ENCODE results near the gene KIF16B.

The KIF16B gene

DNA sequence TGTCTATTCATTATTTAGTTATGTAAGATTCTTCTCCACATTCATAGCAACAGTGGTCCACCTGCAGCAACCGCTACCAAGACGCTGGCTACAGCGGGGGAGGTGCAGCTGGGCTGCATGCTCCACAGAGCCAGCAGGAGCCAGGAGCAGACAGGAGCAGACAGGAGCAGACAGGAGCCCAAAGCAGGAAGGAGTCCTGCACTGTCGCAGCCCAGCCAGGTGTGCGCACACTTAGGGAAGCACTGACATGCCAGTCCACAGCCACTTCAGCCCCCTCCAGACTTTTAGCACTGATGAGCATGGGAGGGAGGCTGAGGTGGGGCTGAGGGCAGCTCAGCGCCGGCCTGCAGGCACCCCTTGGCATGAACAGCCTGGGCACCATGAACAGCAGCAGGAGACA, 19.6 kb downstream of the KIF16B start:
- Histone ChIP-seq H3K27ac (ENCODE audit: extremely low read depth, low read depth, low read length) (no peak overlapping the region), H3K4me3 (ENCODE audit: low read depth, low read length) (no peak overlapping the region), H3K36me3 (ENCODE audit: control insufficient read depth in 2 of 2, insufficient read depth in 1 of 2, low read length in 2 of 2) (no peaks in the 10 kb centered on the region), H3K4me1 (ENCODE audit: control insufficient read depth, insufficient read depth, low read length) (peaks cover 3% of the 10 kb centered on the region; the same call in 1 of the 2 replicates), H3K9me3 (ENCODE audit: control insufficient read depth, insufficient read depth, low read depth, low read length) (no peaks in the 10 kb centered on the region)
- CTCF ChIA-PET: interaction anchor here (0.8 to 1.2 kb wide), 2 partner anchors 78 to 268 kb away, joined by 3 read pairs; no protein-coding TSS in a partner anchor
- POLR2A ChIA-PET: no interaction called here
- TF ChIP-seq ZNF48 (tag by site-specific recombination; IDR thresholded peaks at IDR 0.05) (no peak), ZFP3 (tag by site-specific recombination; IDR thresholded peaks at IDR 0.05; ENCODE audit: low read depth) (no peak)
- TF ChIP-seq, protein P1, sequence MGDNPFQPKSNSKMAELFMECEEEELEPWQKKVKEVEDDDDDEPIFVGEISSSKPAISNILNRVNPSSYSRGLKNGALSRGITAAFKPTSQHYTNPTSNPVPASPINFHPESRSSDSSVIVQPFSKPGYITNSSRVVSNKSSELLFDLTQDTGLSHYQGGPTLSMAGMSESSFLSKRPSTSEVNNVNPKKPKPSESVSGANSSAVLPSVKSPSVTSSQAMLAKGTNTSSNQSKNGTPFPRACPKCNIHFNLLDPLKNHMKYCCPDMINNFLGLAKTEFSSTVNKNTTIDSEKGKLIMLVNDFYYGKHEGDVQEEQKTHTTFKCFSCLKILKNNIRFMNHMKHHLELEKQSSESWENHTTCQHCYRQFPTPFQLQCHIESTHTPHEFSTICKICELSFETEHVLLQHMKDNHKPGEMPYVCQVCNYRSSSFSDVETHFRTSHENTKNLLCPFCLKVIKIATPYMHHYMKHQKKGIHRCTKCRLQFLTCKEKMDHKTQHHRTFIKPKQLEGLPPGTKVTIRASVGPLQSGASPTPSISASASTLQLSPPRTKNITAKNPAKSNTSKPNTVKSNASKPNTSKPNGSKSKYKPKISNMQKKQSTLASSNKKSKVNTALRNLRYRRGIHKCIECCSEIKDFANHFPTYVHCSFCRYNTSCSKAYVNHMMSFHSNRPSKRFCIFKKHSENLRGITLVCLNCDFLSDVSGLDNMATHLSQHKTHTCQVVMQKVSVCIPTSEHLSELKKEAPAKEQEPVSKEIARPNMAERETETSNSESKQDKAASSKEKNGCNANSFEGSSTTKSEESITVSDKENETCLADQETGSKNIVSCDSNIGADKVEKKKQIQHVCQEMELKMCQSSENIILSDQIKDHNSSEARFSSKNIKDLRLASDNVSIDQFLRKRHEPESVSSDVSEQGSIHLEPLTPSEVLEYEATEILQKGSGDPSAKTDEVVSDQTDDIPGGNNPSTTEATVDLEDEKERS (tag by site-specific recombination; IDR thresholded peaks at IDR 0.05): no peak

- TF ChIP-seq ZNF701 (tag by site-specific recombination; IDR thresholded peaks at IDR 0.05): no peak
- no peak for TF ChIP-seq ZBTB48 (tag by site-specific recombination; IDR thresholded peaks at IDR 0.05)
- no peak for TF ChIP-seq ZNF24 (tag by site-specific recombination; IDR thresholded peaks at IDR 0.05)
- TF ChIP-seq CTCF (tag by site-specific recombination; IDR thresholded peaks at IDR 0.05): no peak
- no peak for TF ChIP-seq OSR2 (tag by site-specific recombination; IDR thresholded peaks at IDR 0.05)
- no peak for TF ChIP-seq KLF8 (tag by site-specific recombination; IDR thresholded peaks at IDR 0.05)
- TF ChIP-seq ZNF138 (tag by site-specific recombination; IDR thresholded peaks at IDR 0.05; ENCODE audit: borderline replicate concordance): no peak
- peaks cover 3% of the 10 kb centered on the region; the same call in 1 of the 2 replicates for H3K4me1 ChIP-seq (ENCODE audit: control insufficient read depth, insufficient read depth, low read length)
- H3K36me3 ChIP-seq (ENCODE audit: control insufficient read depth in 2 of 2, insufficient read depth in 1 of 2, low read length in 2 of 2): no peaks in the 10 kb centered on the region
- no peaks in the 10 kb centered on the region for H3K9me3 ChIP-seq (ENCODE audit: control insufficient read depth, insufficient read depth, low read depth, low read length)
- H3K27ac ChIP-seq (ENCODE audit: extremely low read depth, low read depth, low read length): no peak overlapping the region
- POLR2A ChIA-PET: no interaction called here
- no peak overlapping the region for H3K4me3 ChIP-seq (ENCODE audit: low read depth, low read length)
- CTCF ChIA-PET: interaction anchor here (0.8 kb wide), 1 partner anchor 268 kb away, joined by 3 read pairs; no protein-coding TSS in a partner anchor
Measured at GRCh38 chr20:16553101-16553500, 20.1 kb downstream of the KIF16B start.

- no peak overlapping the region for H3K27ac ChIP-seq (ENCODE audit: extremely low read depth, low read depth, low read length)
- H3K36me3 ChIP-seq (ENCODE audit: control insufficient read depth in 2 of 2, insufficient read depth in 1 of 2, low read length in 2 of 2): no peaks in the 10 kb centered on the region
- H3K4me1 ChIP-seq (ENCODE audit: control insufficient read depth, insufficient read depth, low read length): peaks cover 3% of the 10 kb centered on the region; the same call in 1 of the 2 replicates
- CTCF ChIA-PET: no interaction called here
- H3K9me3 ChIP-seq (ENCODE audit: control insufficient read depth, insufficient read depth, low read depth, low read length): no peaks in the 10 kb centered on the region
- POLR2A ChIA-PET: no interaction called here
- no peak overlapping the region for H3K4me3 ChIP-seq (ENCODE audit: low read depth, low read length)
- no peak for TF ChIP-seq ZFP41 (tag by site-specific recombination; IDR thresholded peaks at IDR 0.05; ENCODE audit: borderline replicate concordance)
- TF ChIP-seq ZNF76 (tag by site-specific recombination; IDR thresholded peaks at IDR 0.05; ENCODE audit: borderline replicate concordance, low read depth): no peak
- no peak for TF ChIP-seq ZNF175 (tag by site-specific recombination; IDR thresholded peaks at IDR 0.05)
- no peak for TF ChIP-seq ZNF18 (tag by site-specific recombination; IDR thresholded peaks at IDR 0.05)
- TF ChIP-seq, protein P2, sequence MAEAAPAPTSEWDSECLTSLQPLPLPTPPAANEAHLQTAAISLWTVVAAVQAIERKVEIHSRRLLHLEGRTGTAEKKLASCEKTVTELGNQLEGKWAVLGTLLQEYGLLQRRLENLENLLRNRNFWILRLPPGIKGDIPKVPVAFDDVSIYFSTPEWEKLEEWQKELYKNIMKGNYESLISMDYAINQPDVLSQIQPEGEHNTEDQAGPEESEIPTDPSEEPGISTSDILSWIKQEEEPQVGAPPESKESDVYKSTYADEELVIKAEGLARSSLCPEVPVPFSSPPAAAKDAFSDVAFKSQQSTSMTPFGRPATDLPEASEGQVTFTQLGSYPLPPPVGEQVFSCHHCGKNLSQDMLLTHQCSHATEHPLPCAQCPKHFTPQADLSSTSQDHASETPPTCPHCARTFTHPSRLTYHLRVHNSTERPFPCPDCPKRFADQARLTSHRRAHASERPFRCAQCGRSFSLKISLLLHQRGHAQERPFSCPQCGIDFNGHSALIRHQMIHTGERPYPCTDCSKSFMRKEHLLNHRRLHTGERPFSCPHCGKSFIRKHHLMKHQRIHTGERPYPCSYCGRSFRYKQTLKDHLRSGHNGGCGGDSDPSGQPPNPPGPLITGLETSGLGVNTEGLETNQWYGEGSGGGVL (tag by site-specific recombination; IDR thresholded peaks at IDR 0.05): no peak
- TF ChIP-seq PRDM6 (tag by site-specific recombination; IDR thresholded peaks at IDR 0.05): no peak
- no peak for TF ChIP-seq ZNF184 (tag by site-specific recombination; IDR thresholded peaks at IDR 0.05)
- TF ChIP-seq ZNF24 (tag by site-specific recombination; IDR thresholded peaks at IDR 0.05): no peak
- TF ChIP-seq ZNF548 (tag by site-specific recombination; IDR thresholded peaks at IDR 0.05): no peak
- no peak for TF ChIP-seq ZNF791 (tag by site-specific recombination; IDR thresholded peaks at IDR 0.05)
- no peak for TF ChIP-seq ZNF19 (tag by site-specific recombination; IDR thresholded peaks at IDR 0.05; ENCODE audit: low read depth)
- TF ChIP-seq ZNF174 (tag by site-specific recombination; IDR thresholded peaks at IDR 0.05): no peak
- no peak for TF ChIP-seq ZNF677 (tag by site-specific recombination; IDR thresholded peaks at IDR 0.05)
Measured at GRCh38 chr20:16552015-16552414, 21.2 kb downstream of the KIF16B start.

Data from HEK293 (cell line).